GM10266 (cell line): Measurements from ENCODE around the gene ERC2.
"Not testable (repeated sequence)": the region's sequence is repeated elsewhere in the genome, so short reads cannot be mapped to it uniquely, and the experiment has no call there.

Experiments
- DNase-seq: peaks from one replicate; pipeline ENCODE4 v3.0.0; 2012; ENCODE audit errors: extremely low spot score
- TF ChIP-seq, protein P1 (sequence below): IDR thresholded peaks from 2 replicates; pipeline ENCODE4 v1.5.1; 2012; ENCODE audit warnings: mild to moderate bottlenecking, low read depth; ENCODE audit not compliant: control insufficient read depth, insufficient read depth; ENCODE audit errors: missing control alignments

ERC2 gene

DNA sequence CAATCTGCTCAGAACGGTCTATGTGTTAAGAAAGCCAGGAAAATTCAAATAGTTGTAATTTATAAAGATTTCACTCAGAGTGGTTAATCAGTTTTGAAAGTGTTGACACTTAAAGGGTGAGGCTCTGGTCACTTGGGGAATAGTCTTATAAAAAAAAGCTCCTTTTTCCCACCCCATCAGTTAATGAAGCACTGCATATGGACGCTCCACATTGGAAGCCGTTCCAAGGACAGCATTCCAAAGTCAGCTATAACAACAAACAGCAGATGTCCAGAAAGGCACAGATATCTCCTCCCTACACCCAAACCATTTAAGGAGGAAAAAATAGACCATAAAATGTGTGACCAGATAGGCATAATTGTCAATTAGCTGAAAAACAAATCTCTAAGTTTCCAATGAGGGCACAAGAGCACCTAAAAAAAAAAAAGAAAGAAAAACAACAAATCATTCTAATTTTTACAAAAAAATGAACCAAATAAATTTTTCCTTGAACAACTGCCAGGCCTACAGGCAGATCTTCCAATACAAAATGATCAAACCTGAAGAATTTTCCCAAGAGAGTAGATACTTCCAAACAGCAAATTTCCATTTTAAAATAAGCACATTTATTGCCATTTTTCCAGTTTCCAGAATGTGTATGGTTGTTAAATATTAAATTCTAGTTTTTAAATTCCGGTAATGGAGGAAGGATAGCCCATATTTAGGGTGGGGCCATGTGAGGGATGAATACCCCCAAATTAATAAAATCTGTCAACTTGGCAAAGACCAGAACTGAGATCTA is 198.3 kb downstream of the ERC2 start:
- no peak for DNase-seq
- TF ChIP-seq, protein P1, sequence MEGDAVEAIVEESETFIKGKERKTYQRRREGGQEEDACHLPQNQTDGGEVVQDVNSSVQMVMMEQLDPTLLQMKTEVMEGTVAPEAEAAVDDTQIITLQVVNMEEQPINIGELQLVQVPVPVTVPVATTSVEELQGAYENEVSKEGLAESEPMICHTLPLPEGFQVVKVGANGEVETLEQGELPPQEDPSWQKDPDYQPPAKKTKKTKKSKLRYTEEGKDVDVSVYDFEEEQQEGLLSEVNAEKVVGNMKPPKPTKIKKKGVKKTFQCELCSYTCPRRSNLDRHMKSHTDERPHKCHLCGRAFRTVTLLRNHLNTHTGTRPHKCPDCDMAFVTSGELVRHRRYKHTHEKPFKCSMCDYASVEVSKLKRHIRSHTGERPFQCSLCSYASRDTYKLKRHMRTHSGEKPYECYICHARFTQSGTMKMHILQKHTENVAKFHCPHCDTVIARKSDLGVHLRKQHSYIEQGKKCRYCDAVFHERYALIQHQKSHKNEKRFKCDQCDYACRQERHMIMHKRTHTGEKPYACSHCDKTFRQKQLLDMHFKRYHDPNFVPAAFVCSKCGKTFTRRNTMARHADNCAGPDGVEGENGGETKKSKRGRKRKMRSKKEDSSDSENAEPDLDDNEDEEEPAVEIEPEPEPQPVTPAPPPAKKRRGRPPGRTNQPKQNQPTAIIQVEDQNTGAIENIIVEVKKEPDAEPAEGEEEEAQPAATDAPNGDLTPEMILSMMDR: no peak

DNA sequence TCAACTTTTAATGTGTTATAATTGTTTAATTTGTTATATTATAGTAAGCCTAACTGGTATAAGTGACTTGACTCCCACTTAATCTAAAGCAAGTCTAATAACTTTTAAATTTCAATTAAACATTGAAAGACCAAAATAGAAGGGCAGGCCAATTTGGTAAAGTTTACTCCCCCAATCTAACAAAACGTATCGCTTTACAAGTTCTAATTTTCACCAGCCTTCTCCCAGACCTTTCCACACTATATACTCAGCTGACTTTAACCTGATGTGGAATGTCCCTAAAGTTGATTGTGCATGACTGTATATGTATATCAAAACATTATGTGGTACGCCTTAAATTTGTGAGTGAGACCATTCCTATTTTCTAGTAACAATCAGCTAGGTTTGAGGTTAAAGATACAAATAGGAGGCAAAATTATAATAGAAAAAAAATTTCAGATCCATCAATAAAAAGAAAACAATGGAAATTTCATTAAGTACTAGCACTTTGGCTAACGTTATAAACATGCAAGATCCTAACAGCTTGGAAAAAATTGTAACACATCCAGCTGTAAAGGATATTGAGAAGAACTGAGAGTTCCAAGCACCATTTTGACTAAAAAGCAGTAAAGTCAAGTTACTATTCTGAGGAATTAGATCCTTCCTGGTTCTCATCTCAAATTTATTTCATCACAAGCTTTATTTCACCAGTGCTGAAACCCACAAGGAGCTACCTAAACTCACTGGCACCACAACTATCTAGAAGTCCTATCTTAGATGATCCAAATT is 199.5 kb downstream of the ERC2 start:
- TF ChIP-seq, protein P1: no peak
- no peak for DNase-seq

DNA sequence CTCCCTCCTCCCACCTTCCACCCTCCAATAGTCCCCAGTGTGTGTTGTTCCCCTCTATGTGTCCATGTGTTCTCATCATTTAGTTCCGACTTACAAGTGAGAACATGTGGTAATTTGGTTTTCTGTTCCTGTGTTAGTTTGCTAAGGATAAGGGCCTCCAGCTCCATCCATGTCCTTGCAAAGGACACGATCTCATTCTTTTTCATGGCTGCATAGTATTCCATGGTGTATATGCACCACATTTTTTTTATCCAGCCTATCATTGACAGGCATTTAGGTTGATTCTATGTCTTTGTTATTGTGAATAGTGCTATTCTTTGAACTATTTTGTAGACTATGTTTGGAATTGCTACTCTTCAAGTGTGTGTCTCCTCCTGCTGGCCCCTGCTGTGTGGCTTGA is 206.4 kb downstream of the ERC2 start:
- not testable (repeated sequence) for DNase-seq

DNA sequence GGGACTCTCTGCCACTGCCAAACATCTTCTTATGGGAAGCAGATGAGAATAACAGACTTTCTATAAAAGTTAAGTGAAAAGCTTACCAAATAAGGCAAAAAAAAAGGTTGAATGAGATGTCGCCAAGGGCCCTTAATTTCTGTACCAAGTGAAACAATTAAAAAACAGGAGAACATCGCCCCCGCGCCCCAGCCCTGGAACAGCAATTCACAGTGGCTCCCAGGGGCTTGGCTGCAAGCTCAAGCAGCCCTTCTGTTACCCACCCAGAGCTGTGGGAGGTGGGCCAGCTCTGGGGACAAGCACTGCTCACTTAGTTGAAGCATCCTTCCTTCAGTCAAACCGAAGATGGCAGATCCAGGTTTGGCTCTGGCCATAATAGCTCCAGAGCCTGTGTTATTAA is 208.0 kb downstream of the ERC2 start:
- DNase-seq: no peak
- TF ChIP-seq, protein P1: no peak

DNA sequence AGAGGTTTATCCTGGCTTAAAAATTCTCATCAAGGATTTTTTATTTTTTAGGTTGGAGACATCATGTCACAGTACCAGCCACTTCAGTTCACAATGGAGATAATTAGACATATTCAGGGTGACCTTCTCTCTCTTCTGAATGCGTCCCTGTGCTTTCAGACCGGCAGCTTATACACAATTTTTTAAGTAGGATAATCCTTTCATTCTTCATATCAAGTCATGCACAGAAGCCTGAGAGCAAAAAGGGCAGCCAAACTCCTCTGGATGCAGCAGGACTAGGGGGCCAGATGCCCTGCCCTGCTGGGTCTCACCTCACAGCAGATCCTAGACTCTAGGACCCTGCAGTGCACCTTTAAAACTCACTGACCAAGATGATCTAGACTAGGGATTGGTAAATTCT is 210.4 kb downstream of the ERC2 start:
- no peak for DNase-seq

DNA sequence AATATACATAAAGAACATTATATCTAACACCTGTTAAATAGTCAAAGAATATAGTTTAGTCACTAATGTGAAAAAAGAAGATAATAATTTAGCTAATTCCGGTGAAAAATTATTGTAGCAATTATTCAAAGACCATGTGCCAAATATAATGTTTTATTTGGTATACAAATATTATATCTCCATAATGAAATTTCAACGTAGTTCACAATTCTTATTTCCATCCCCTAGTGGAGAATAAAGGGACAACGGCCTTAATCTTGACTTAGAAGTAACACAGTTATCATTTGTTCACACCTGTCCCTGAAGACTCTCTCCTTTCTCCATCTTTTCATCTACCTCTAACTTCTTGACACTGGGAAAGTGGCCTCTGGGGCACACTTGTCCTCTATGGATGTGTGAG is 213.4 kb downstream of the ERC2 start:
- no peak for DNase-seq
- TF ChIP-seq, protein P1: no peak

More for the DNA sequence above, 210.4 kb downstream of the ERC2 start:
- TF ChIP-seq, protein P1: no peak

DNA sequence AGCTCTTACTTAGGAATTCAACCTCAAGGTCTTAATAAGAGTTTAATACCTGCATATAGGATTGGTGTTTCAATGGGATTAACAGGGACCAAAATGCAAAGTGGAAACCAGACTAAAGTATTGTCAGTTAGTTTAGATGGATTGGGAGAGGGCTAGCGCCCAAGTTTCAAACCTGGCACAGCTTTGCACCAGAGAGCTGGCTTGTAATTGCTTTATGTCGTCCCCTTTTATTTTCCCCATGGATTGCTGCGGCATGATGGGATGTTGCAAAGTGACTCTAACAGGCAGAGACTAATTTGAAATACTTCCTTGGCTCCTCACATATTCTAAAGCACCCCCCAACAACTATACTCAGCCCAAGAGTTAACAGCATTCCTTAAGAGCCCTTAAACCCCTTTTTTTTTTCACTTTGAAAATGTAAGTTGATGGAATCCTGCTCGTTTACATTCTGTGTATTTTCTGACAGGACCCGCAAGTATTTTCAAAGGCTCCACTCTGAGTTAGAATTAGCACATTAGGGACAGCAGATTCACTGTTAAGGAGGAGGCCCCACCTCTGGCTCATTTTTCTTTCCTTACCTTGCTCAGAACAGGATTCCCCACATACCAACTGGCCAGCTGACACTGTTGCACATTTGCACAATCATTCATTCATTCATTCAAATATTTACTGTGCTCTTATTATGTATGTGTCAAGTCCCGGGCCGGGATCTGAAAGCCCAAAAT is 214.2 kb downstream of the ERC2 start:
- TF ChIP-seq, protein P1: no peak
- DNase-seq: no peak
